ENCODE measurements around the gene RPA3. TPM values are rescaled to one million over a fixed set of nuclear protein-coding genes. Genes with fewer than 3 reads are reported as not detected.
A peak's percentile ranks its signal among the peaks of the same experiment; 100 is the strongest.
"Not testable (repeated sequence)": the region's sequence is repeated elsewhere in the genome, so short reads cannot be mapped to it uniquely, and the experiment has no call there.

RPA3 gene
- total and polyA plus RNA-seq, 7 experiments from 2014 or later = 20.0 to 96.9 (median 28.1) TPM

GRCh38 chr7:7662527-7662926, 55.9 kb downstream of the RPA3 start:
- no peak overlapping the region for H3K27ac Mint-ChIP-seq
- no peak for DNase-seq
- no peaks in the 10 kb centered on the region for H3K9me3 ChIP-seq (ENCODE audit: control insufficient read depth in 2 of 3, low read length in 3 of 3)
- POLR2A ChIA-PET = interaction anchor here (0.7 kb wide), 1 partner anchor 385 kb away, joined by 3 read pairs; no protein-coding TSS in a partner anchor
- intact Hi-C loops (cut with micrococcal nuclease) = no loop called here
- CTCF ChIA-PET = no interaction called here
- H3K27ac ChIP-seq (ENCODE audit: low read depth, low read length) = no peak overlapping the region
- no peaks in the 10 kb centered on the region for H3K4me1 ChIP-seq (ENCODE audit: control insufficient read depth in 2 of 2, insufficient read depth in 2 of 2, low read length in 2 of 2)
- H3K9me3 Mint-ChIP-seq = peaks cover 6 to 34% (median 13%) of the 10 kb centered on the region in 11 donors
- H3K4me3 ChIP-seq (ENCODE audit: low read length) = no peak overlapping the region
- H3K4me3 Mint-ChIP-seq = no peak overlapping the region
- peaks cover 17 to 35% (median 35%) of the 10 kb centered on the region in 5 donors for H3K36me3 Mint-ChIP-seq
- no peaks in the 10 kb centered on the region for H3K27me3 ChIP-seq (ENCODE audit: control insufficient read depth in 2 of 2, insufficient read depth in 2 of 2, low read length in 2 of 2)
- H3K36me3 ChIP-seq (ENCODE audit: control insufficient read depth in 2 of 3, insufficient read depth in 3 of 3, low read length in 3 of 3) = no peaks in the 10 kb centered on the region
- H3K27me3 Mint-ChIP-seq = no peaks in the 10 kb centered on the region
- ATAC-seq = no peak
- peaks cover 6 to 60% (median 53%) of the 10 kb centered on the region in 7 donors for H3K4me1 Mint-ChIP-seq

- peaks cover 20 to 75% (median 69%) of the 10 kb centered on the region in 7 donors for H3K4me1 Mint-ChIP-seq
- H3K9me3 ChIP-seq (ENCODE audit: control insufficient read depth in 2 of 3, low read length in 3 of 3); H3K27ac Mint-ChIP-seq; CTCF ChIA-PET; H3K27ac ChIP-seq (ENCODE audit: low read depth, low read length); H3K4me3 ChIP-seq (ENCODE audit: low read length); POLR2A ChIA-PET; H3K4me1 ChIP-seq (ENCODE audit: control insufficient read depth in 2 of 2, insufficient read depth in 2 of 2, low read length in 2 of 2); intact Hi-C loops (cut with micrococcal nuclease); H3K36me3 ChIP-seq (ENCODE audit: control insufficient read depth in 2 of 3, insufficient read depth in 3 of 3, low read length in 3 of 3); ATAC-seq; H3K27me3 ChIP-seq (ENCODE audit: control insufficient read depth in 2 of 2, insufficient read depth in 2 of 2, low read length in 2 of 2); H3K27me3 Mint-ChIP-seq; DNase-seq; H3K4me3 Mint-ChIP-seq: not testable (repeated sequence)
- H3K9me3 Mint-ChIP-seq = peaks cover 6 to 39% (median 16%) of the 10 kb centered on the region in 11 donors
- peaks cover 17 to 48% (median 48%) of the 10 kb centered on the region in 5 donors for H3K36me3 Mint-ChIP-seq
These were observed 61.9 kb downstream of the RPA3 start for GRCh38 chr7:7656459-7656858.

DNA sequence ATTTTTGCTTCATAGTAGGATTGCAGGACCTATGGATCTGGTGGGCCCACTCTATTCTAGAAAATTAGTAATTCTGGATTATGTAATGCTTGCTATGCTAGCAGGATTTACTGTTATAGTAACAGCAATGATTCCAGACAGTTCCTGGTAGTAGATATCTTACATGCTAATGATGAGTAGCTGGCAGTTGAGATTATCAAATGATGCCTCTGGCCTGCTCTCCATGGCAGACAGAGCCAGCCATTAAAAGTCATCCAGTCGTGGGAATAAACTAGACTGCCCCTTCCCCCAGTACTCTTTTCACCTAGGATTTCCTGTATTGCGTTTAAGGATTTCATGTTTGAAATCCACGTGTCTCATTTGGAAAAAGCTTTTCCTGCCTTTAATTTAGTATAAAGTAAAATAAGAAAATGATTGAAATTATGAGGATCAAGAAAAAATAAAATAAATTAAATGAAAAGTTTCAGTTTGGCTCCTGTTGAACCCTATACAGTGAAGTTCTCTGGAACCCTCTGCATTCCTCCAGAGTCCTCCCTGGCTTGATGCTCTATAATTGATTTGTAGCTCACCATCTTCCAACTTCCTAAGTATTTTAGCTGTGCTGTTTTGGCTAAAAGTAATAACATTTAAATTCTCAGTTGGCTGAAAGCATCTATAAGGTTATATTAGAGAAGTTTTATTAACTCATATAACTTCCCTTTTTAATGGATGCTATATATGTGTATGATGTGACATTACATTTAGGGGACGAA, 63.3 kb downstream of the RPA3 start:
- Mint-ChIP-seq H3K9me3 (peaks cover 6 to 32% (median 16%) of the 10 kb centered on the region in 11 donors), H3K36me3 (peaks cover 17 to 46% (median 38%) of the 10 kb centered on the region in 5 donors), H3K27ac (peak overlapping the region in 1 of 9 donors; percentile 43), H3K4me1 (peaks cover 16 to 74% (median 69%) of the 10 kb centered on the region in 7 donors), H3K4me3 (no peak overlapping the region), H3K27me3 (no peaks in the 10 kb centered on the region)
- DNase-seq (no peak), ATAC-seq (no peak)
- no peaks in the 10 kb centered on the region for H3K36me3 ChIP-seq (ENCODE audit: control insufficient read depth in 2 of 3, insufficient read depth in 3 of 3, low read length in 3 of 3)
- POLR2A ChIA-PET = interaction anchor here (0.8 kb wide), 1 partner anchor 15 kb away, joined by 5 read pairs; the partner anchor contains the start of gene UMAD1
- CTCF ChIA-PET = interaction anchor here (0.6 to 0.8 kb wide), 2 partner anchors 105 to 534 kb away, joined by 3 to 5 read pairs; no protein-coding TSS in a partner anchor
- no peaks in the 10 kb centered on the region for H3K27me3 ChIP-seq (ENCODE audit: control insufficient read depth in 2 of 2, insufficient read depth in 2 of 2, low read length in 2 of 2)
- no peak overlapping the region for H3K27ac ChIP-seq (ENCODE audit: low read depth, low read length)
- intact Hi-C loops (cut with micrococcal nuclease) = no loop called here
- H3K4me3 ChIP-seq (ENCODE audit: low read length) = no peak overlapping the region
- no peaks in the 10 kb centered on the region for H3K9me3 ChIP-seq (ENCODE audit: control insufficient read depth in 2 of 3, low read length in 3 of 3)
- H3K4me1 ChIP-seq (ENCODE audit: control insufficient read depth in 2 of 2, insufficient read depth in 2 of 2, low read length in 2 of 2) = peaks cover 0 to 5% of the 10 kb centered on the region in 2 donors

DNA sequence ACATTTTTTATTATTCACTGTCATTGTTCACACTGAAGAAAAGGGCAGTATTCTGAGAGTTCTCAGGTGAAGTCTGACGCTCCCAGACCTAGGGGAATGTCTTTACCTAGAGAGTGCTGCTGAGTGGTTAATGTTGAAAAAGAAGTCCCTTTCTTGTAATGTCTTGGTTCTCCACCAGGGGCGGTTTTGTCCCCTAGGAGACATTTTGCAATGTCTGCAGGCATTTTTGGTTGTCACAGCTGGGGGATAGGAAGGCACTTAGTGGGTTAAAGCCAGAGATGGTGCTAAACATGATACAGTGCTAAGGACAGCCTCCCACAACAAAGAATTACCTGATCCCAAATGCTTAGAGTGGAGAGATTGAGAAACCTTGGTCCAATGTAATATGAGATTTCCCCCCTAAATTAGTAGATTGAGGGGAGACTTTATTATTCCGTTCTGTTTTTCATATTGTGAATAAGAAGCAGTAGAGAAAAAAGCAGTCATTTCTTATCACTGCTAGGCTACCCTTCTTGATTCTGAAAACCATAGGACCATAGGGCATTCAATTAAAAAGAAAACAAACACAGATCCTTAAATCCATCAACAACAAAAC, 64.7 kb downstream of the RPA3 start:
- peak overlapping the region in 1 of 10 donors; percentile 54 for H3K4me3 Mint-ChIP-seq
- no peaks in the 10 kb centered on the region for H3K9me3 ChIP-seq (ENCODE audit: control insufficient read depth in 2 of 3, low read length in 3 of 3)
- H3K9me3 Mint-ChIP-seq = peaks cover 0 to 20% (median 6%) of the 10 kb centered on the region in 11 donors
- DNase-seq (no peak), ATAC-seq (peak; percentile 24)
- H3K36me3 Mint-ChIP-seq = peaks cover 5 to 33% (median 26%) of the 10 kb centered on the region in 5 donors
- POLR2A ChIA-PET = no interaction called here
- peaks cover 16 to 72% (median 67%) of the 10 kb centered on the region in 7 donors for H3K4me1 Mint-ChIP-seq
- no peaks in the 10 kb centered on the region for H3K27me3 Mint-ChIP-seq
- H3K36me3 ChIP-seq (ENCODE audit: control insufficient read depth in 2 of 3, insufficient read depth in 3 of 3, low read length in 3 of 3) = no peaks in the 10 kb centered on the region
- no peaks in the 10 kb centered on the region for H3K27me3 ChIP-seq (ENCODE audit: control insufficient read depth in 2 of 2, insufficient read depth in 2 of 2, low read length in 2 of 2)
- H3K27ac Mint-ChIP-seq = peak overlapping the region in 2 of 9 donors; percentile 12 to 53
- no peak overlapping the region for H3K27ac ChIP-seq (ENCODE audit: low read depth, low read length)
- H3K4me1 ChIP-seq (ENCODE audit: control insufficient read depth in 2 of 2, insufficient read depth in 2 of 2, low read length in 2 of 2) = peaks cover 0 to 5% of the 10 kb centered on the region in 2 donors
- intact Hi-C loops (cut with micrococcal nuclease) = no loop called here
- H3K4me3 ChIP-seq (ENCODE audit: low read length) = no peak overlapping the region
- CTCF ChIA-PET = no interaction called here

DNA sequence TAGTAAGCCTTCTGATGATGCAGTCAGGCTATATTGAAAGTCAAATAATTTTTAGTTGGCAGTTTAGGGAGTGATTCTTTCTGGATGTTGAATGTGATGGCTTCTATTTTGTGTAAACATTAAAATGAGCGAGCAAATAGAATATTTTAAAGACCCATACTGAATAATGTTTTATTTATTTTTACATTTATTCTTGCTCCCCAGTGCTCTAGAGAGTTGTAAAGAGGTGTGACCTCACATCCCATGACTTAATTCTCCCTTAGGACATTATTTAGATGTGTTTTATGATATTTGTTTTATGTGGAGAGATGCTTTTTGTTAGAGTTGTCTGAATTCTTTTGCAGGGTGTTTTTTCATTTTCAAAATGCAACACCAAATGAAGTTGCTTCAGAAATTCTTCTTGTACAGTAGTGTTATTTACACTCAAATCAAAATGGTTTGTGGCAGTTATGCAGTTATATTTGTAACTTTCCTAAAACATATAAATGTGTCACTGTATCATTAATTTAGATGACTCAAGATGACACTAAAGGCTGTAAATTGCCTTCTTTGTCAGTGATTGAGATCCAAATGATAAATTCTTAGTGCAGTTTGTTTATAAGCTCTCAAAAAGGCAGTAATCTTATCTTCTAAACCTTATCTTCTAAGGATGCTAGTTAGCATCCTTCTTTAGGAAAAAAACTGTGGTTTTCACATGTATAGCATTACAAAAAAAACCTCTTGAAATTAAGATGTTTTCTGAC, 65.4 kb downstream of the RPA3 start:
- Mint-ChIP-seq H3K9me3 (peaks cover 0 to 14% (median 2%) of the 10 kb centered on the region in 11 donors), H3K36me3 (peaks cover 0 to 26% (median 20%) of the 10 kb centered on the region in 5 donors), H3K27ac (peak overlapping the region in 2 of 9 donors; percentile 6 to 29), H3K27me3 (no peaks in the 10 kb centered on the region), H3K4me1 (peaks cover 16 to 71% (median 62%) of the 10 kb centered on the region in 7 donors), H3K4me3 (peak overlapping the region in 2 of 10 donors; percentile 5 to 54)
- H3K27me3 ChIP-seq (ENCODE audit: control insufficient read depth in 2 of 2, insufficient read depth in 2 of 2, low read length in 2 of 2) = no peaks in the 10 kb centered on the region
- no peak overlapping the region for H3K4me3 ChIP-seq (ENCODE audit: low read length)
- ATAC-seq (no peak), DNase-seq (no peak)
- intact Hi-C loops (cut with micrococcal nuclease) = no loop called here
- H3K9me3 ChIP-seq (ENCODE audit: control insufficient read depth in 2 of 3, low read length in 3 of 3) = no peaks in the 10 kb centered on the region
- CTCF ChIA-PET = no interaction called here
- H3K27ac ChIP-seq (ENCODE audit: low read depth, low read length) = no peak overlapping the region
- H3K36me3 ChIP-seq (ENCODE audit: control insufficient read depth in 2 of 3, insufficient read depth in 3 of 3, low read length in 3 of 3) = no peaks in the 10 kb centered on the region
- POLR2A ChIA-PET = no interaction called here
- H3K4me1 ChIP-seq (ENCODE audit: control insufficient read depth in 2 of 2, insufficient read depth in 2 of 2, low read length in 2 of 2) = peaks cover 0 to 5% of the 10 kb centered on the region in 2 donors

GRCh38 chr7:7651479-7651878, 66.9 kb downstream of the RPA3 start:
- Mint-ChIP-seq H3K27me3 (no peaks in the 10 kb centered on the region), H3K9me3 (peaks cover 0 to 3% (median 0%) of the 10 kb centered on the region in 11 donors), H3K27ac (peak overlapping the region in 1 of 9 donors; percentile 39), H3K36me3 (peaks cover 0 to 16% (median 10%) of the 10 kb centered on the region in 5 donors), H3K4me1 (peaks cover 20 to 77% (median 66%) of the 10 kb centered on the region in 7 donors), H3K4me3 (no peak overlapping the region)
- H3K27ac ChIP-seq (ENCODE audit: low read depth, low read length) = no peak overlapping the region
- ATAC-seq (no peak), DNase-seq (no peak)
- H3K9me3 ChIP-seq (ENCODE audit: control insufficient read depth in 2 of 3, low read length in 3 of 3) = no peaks in the 10 kb centered on the region
- H3K4me3 ChIP-seq (ENCODE audit: low read length) = no peak overlapping the region
- no peaks in the 10 kb centered on the region for H3K27me3 ChIP-seq (ENCODE audit: control insufficient read depth in 2 of 2, insufficient read depth in 2 of 2, low read length in 2 of 2)
- peaks cover 0 to 5% of the 10 kb centered on the region in 2 donors for H3K4me1 ChIP-seq (ENCODE audit: control insufficient read depth in 2 of 2, insufficient read depth in 2 of 2, low read length in 2 of 2)
- POLR2A ChIA-PET = no interaction called here
- intact Hi-C loops (cut with micrococcal nuclease) = no loop called here
- CTCF ChIA-PET = no interaction called here
- H3K36me3 ChIP-seq (ENCODE audit: control insufficient read depth in 2 of 3, insufficient read depth in 3 of 3, low read length in 3 of 3) = no peaks in the 10 kb centered on the region

Data from naive thymus-derived CD4-positive, alpha-beta T cell (primary cell).